ENCODE results near the gene GRIK4. TPM values are rescaled to one million over a fixed set of nuclear protein-coding genes. Genes with fewer than 3 reads are reported as not detected.

The GRIK4 gene
- total RNA-seq, 1 experiment from 2014 or later, result 3.3 TPM

DNA sequence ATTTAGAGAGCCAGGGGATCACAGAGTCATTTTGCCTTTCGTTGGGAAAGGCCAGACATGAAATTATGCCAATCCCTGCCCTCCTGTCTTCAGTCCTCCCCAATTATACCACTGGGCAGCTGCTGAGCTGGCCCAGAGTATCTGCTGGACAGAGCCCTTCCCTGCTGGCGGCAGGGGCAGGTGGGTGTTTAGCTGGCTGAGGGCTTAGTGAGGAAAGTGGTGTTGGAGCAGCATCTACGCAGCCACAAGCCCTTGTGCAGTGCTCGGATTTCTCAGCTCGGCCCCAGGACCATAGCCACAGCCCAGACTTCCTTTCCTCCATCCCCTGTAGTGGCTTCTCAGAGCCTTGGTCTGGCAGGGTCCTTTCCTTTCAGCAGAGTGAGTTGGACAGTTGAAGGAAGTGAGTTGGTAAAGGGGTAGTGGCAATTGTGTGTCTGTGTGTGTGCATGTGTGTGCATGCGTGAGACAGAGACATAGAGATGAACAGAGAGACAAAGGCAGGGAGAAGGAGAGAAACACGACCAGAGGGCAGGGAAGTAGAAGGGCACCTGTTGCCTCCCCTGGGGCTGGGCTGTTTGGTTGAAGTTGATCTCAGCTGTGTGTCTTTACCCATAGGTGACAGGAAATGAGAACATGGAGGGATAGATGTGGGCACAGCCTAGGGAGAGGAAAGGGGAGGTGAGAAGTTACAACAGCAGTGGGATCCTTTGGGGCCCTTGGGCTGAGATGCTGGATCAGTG, 66.2 kb downstream of the GRIK4 start:
- ChIA-PET CTCF (interaction anchor here (1.2 kb wide), 1 partner anchor 67 kb away, joined by 4 read pairs; the partner anchor contains the start of gene GRIK4), POLR2A (no interaction called here)
- Mint-ChIP-seq H3K36me3 (no peaks in the 10 kb centered on the region), H3K4me3 (no peak overlapping the region), H3K9me3 (peaks cover 5% of the 10 kb centered on the region), H3K27me3 (ENCODE audit: low read depth) (peaks cover 2% of the 10 kb centered on the region; the same call in 1 of the 2 replicates), H3K27ac (no peak overlapping the region), H3K4me1 (peaks cover 31% of the 10 kb centered on the region)
- peak; percentile 13 for DNase-seq (ENCODE audit: low spot score)
- TF ChIP-seq NFE2L1 (CRISPR knock-in tag; IDR thresholded peaks at IDR 0.05), result no peak
- TF ChIP-seq SMAD3 (CRISPR knock-in tag; IDR thresholded peaks at IDR 0.05; ENCODE audit: borderline replicate concordance), result no peak
- TF ChIP-seq JAZF1 (CRISPR knock-in tag; IDR thresholded peaks at IDR 0.05), result no peak
- TF ChIP-seq, protein P1, sequence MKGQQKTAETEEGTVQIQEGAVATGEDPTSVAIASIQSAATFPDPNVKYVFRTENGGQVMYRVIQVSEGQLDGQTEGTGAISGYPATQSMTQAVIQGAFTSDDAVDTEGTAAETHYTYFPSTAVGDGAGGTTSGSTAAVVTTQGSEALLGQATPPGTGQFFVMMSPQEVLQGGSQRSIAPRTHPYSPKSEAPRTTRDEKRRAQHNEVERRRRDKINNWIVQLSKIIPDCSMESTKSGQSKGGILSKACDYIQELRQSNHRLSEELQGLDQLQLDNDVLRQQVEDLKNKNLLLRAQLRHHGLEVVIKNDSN (CRISPR knock-in tag; IDR thresholded peaks at IDR 0.05), result no peak
- no peak for TF ChIP-seq ELF4 (CRISPR knock-in tag; IDR thresholded peaks at IDR 0.05; ENCODE audit: low read depth)
- TF ChIP-seq, protein P2, sequence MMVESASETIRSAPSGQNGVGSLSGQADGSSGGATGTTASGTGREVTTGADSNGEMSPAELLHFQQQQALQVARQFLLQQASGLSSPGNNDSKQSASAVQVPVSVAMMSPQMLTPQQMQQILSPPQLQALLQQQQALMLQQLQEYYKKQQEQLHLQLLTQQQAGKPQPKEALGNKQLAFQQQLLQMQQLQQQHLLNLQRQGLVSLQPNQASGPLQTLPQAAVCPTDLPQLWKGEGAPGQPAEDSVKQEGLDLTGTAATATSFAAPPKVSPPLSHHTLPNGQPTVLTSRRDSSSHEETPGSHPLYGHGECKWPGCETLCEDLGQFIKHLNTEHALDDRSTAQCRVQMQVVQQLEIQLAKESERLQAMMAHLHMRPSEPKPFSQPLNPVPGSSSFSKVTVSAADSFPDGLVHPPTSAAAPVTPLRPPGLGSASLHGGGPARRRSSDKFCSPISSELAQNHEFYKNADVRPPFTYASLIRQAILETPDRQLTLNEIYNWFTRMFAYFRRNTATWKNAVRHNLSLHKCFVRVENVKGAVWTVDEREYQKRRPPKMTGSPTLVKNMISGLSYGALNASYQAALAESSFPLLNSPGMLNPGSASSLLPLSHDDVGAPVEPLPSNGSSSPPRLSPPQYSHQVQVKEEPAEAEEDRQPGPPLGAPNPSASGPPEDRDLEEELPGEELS (CRISPR knock-in tag; IDR thresholded peaks at IDR 0.05), result no peak
- TF ChIP-seq, protein P3, sequence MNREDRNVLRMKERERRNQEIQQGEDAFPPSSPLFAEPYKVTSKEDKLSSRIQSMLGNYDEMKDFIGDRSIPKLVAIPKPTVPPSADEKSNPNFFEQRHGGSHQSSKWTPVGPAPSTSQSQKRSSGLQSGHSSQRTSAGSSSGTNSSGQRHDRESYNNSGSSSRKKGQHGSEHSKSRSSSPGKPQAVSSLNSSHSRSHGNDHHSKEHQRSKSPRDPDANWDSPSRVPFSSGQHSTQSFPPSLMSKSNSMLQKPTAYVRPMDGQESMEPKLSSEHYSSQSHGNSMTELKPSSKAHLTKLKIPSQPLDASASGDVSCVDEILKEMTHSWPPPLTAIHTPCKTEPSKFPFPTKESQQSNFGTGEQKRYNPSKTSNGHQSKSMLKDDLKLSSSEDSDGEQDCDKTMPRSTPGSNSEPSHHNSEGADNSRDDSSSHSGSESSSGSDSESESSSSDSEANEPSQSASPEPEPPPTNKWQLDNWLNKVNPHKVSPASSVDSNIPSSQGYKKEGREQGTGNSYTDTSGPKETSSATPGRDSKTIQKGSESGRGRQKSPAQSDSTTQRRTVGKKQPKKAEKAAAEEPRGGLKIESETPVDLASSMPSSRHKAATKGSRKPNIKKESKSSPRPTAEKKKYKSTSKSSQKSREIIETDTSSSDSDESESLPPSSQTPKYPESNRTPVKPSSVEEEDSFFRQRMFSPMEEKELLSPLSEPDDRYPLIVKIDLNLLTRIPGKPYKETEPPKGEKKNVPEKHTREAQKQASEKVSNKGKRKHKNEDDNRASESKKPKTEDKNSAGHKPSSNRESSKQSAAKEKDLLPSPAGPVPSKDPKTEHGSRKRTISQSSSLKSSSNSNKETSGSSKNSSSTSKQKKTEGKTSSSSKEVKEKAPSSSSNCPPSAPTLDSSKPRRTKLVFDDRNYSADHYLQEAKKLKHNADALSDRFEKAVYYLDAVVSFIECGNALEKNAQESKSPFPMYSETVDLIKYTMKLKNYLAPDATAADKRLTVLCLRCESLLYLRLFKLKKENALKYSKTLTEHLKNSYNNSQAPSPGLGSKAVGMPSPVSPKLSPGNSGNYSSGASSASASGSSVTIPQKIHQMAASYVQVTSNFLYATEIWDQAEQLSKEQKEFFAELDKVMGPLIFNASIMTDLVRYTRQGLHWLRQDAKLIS (CRISPR knock-in tag; IDR thresholded peaks at IDR 0.05; ENCODE audit: borderline replicate concordance), result no peak
- TF ChIP-seq MXD4 (CRISPR knock-in tag; IDR thresholded peaks at IDR 0.05; ENCODE audit: borderline replicate concordance), result no peak
- TF ChIP-seq CBFB (CRISPR knock-in tag; IDR thresholded peaks at IDR 0.05; ENCODE audit: low read depth), result no peak
- no peak for TF ChIP-seq ZNF263 (CRISPR knock-in tag; IDR thresholded peaks at IDR 0.05; ENCODE audit: low read depth)
- peak; percentile 22 for ATAC-seq

GRCh38 chr11:120578596-120579154, 67.1 kb downstream of the GRIK4 start:
- Mint-ChIP-seq H3K27ac (no peak overlapping the region), H3K4me3 (no peak overlapping the region), H3K27me3 (ENCODE audit: low read depth) (peaks cover 5% of the 10 kb centered on the region; the same call in 1 of the 2 replicates), H3K9me3 (peaks cover 14% of the 10 kb centered on the region), H3K36me3 (peaks cover 8% of the 10 kb centered on the region), H3K4me1 (peaks cover 31% of the 10 kb centered on the region)
- ChIA-PET CTCF (interaction anchor here (0.5 kb wide), 1 partner anchor 25 kb away, joined by 3 read pairs; no protein-coding TSS in a partner anchor), POLR2A (no interaction called here)
- ATAC-seq (no peak), DNase-seq (ENCODE audit: low spot score) (peak; percentile 9)
- TF ChIP-seq IRF1 (CRISPR knock-in tag; IDR thresholded peaks at IDR 0.05) (no peak), JUN (CRISPR knock-in tag; IDR thresholded peaks at IDR 0.05) (no peak), GTF2I (CRISPR knock-in tag; conservative IDR thresholded peaks at IDR 0.05) (no peak), SMAD3 (CRISPR knock-in tag; IDR thresholded peaks at IDR 0.05; ENCODE audit: borderline replicate concordance) (no peak), ZNF138 (CRISPR knock-in tag; conservative IDR thresholded peaks at IDR 0.05) (no peak)
- TF ChIP-seq, protein P4, sequence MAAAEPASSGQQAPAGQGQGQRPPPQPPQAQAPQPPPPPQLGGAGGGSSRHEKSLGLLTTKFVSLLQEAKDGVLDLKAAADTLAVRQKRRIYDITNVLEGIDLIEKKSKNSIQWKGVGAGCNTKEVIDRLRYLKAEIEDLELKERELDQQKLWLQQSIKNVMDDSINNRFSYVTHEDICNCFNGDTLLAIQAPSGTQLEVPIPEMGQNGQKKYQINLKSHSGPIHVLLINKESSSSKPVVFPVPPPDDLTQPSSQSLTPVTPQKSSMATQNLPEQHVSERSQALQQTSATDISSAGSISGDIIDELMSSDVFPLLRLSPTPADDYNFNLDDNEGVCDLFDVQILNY (CRISPR knock-in tag; IDR thresholded peaks at IDR 0.05), result no peak
- TF ChIP-seq, protein P5, sequence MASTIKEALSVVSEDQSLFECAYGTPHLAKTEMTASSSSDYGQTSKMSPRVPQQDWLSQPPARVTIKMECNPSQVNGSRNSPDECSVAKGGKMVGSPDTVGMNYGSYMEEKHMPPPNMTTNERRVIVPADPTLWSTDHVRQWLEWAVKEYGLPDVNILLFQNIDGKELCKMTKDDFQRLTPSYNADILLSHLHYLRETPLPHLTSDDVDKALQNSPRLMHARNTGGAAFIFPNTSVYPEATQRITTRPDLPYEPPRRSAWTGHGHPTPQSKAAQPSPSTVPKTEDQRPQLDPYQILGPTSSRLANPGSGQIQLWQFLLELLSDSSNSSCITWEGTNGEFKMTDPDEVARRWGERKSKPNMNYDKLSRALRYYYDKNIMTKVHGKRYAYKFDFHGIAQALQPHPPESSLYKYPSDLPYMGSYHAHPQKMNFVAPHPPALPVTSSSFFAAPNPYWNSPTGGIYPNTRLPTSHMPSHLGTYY (CRISPR knock-in tag; IDR thresholded peaks at IDR 0.05), result no peak
- TF ChIP-seq, protein P6, sequence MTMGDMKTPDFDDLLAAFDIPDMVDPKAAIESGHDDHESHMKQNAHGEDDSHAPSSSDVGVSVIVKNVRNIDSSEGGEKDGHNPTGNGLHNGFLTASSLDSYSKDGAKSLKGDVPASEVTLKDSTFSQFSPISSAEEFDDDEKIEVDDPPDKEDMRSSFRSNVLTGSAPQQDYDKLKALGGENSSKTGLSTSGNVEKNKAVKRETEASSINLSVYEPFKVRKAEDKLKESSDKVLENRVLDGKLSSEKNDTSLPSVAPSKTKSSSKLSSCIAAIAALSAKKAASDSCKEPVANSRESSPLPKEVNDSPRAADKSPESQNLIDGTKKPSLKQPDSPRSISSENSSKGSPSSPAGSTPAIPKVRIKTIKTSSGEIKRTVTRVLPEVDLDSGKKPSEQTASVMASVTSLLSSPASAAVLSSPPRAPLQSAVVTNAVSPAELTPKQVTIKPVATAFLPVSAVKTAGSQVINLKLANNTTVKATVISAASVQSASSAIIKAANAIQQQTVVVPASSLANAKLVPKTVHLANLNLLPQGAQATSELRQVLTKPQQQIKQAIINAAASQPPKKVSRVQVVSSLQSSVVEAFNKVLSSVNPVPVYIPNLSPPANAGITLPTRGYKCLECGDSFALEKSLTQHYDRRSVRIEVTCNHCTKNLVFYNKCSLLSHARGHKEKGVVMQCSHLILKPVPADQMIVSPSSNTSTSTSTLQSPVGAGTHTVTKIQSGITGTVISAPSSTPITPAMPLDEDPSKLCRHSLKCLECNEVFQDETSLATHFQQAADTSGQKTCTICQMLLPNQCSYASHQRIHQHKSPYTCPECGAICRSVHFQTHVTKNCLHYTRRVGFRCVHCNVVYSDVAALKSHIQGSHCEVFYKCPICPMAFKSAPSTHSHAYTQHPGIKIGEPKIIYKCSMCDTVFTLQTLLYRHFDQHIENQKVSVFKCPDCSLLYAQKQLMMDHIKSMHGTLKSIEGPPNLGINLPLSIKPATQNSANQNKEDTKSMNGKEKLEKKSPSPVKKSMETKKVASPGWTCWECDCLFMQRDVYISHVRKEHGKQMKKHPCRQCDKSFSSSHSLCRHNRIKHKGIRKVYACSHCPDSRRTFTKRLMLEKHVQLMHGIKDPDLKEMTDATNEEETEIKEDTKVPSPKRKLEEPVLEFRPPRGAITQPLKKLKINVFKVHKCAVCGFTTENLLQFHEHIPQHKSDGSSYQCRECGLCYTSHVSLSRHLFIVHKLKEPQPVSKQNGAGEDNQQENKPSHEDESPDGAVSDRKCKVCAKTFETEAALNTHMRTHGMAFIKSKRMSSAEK (CRISPR knock-in tag; IDR thresholded peaks at IDR 0.05; ENCODE audit: borderline replicate concordance), result no peak

Data from WTC11 (cell line).